ENCODE results near the gene C16orf92.

The C16orf92 gene

DNA sequence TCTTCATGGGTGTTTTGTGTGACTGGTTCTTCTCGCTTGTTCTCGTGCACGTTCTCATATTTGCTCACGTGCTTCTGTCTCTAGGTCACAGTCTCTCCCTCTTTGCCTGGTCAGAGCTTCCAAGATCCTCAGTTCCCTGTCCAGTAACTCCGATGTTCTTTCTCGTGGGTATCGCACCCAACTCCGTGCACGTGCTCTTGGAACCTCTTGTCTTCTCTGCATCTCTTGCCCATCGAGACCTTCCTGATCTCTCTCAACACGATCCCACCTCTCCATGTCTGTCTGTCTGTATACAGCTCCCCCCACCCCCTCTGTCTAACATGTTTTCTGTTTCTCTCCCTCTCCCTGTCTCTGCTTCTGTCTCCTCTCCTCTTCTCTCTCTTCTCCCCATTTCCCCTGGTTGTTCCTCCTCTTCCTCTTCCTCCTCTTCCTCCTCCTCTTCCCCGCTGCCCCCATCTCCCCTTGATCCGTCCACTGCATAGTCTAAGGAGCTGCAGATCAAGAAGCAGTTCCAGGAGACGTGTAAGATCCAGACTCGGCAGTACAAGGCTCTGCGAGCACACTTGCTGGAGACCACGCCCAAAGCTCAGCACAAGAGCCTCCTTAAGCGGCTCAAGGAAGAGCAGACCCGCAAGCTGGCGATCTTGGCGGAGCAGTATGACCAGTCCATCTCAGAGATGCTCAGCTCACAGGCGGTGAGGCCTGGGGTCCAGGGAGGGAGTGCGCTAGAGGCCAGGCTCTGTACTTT, 33.7 kb upstream of the C16orf92 start:
- no peak for DNase-seq (ENCODE audit: low spot score)

DNA sequence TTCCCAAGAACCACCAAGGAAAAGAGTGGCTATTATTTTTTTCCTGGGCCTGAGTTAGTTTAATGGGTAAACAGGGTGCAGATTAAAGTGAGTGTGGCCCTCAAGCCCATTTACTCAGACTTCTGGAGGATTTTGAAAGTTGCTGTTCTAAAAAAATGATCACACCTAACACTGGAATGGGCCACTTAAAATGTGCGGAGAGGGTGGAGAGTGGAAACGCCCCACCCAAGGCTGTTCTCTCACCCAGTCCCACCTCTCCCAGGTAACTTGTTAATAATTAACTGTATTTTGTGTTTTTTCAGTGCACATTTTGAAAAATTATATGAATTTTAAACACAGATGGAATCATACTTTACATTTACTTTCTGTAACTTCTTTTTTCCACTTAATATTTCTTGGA, 33.0 kb upstream of the C16orf92 start:
- no peak for DNase-seq (ENCODE audit: low spot score)

DNA sequence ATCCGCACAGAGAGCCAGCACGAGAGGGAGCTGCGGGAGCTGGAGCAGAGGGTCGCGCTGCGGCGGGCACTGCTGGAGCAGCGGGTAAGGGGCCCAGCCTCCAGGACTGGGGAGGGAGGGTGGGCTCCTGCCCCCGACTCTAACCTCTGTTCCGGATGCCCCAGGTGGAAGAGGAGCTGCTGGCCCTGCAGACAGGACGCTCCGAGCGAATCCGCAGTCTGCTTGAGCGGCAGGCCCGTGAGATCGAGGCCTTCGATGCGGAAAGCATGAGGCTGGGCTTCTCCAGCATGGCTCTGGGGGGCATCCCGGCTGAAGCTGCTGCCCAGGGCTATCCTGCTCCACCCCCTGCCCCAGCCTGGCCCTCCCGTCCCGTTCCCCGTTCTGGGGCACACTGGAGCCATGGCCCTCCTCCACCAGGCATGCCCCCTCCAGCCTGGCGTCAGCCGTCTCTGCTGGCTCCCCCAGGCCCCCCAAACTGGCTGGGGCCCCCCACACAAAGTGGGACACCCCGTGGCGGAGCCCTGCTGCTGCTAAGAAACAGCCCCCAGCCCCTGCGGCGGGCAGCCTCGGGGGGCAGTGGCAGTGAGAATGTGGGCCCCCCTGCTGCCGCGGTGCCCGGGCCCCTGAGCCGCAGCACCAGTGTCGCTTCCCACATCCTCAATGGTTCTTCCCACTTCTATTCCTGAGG, 32.0 kb upstream of the C16orf92 start:
- DNase-seq (ENCODE audit: low spot score) = no peak

DNA sequence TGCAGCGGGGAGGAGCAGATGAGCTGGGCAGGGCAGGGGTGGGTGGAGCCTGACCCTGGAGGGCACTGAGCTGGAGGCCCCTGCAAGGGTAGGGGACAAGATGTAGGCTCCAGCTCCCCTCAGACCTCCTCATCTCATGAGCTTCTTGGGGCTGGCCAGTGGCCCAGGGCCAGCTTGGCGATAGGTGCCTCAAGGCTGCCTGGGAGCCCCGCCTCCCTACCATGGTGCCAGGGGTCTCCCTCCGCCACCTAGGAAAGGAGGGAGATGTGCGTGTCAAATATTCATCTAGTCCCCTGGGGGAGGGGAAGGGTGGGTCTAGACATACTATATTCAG, 31.5 kb upstream of the C16orf92 start:
- DNase-seq (ENCODE audit: low spot score) = no peak

DNA sequence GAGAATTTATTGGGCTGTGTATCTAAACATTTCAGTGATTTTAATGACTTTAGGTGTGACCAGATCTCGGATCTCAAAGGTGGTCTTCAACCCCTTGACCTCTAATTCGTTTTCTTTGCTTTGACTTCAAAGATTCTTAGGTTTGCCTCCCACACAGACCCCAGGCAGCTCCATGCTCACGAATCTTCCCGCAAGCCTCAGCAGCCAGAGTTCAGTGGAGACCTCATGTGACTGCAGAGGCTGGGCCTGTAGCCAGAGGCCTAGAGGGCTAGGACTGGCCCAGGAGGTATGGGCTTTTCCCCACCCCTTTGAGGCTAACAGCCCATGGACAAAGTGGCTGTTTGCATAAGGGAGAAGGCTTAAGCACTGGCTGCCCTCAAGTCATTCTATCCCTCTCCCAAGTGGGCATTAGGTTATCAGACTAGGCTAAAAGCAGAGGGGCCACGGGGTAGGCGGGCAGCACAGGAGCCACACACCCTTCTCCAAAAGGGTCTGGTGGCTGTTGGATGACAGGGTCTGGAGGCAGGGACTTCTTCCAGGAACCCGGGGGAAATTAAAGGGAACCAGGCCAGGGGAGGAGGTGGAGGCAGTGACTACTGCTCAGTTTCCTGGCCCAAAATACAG, 30.5 kb upstream of the C16orf92 start:
- DNase-seq (ENCODE audit: low spot score) = no peak

DNA sequence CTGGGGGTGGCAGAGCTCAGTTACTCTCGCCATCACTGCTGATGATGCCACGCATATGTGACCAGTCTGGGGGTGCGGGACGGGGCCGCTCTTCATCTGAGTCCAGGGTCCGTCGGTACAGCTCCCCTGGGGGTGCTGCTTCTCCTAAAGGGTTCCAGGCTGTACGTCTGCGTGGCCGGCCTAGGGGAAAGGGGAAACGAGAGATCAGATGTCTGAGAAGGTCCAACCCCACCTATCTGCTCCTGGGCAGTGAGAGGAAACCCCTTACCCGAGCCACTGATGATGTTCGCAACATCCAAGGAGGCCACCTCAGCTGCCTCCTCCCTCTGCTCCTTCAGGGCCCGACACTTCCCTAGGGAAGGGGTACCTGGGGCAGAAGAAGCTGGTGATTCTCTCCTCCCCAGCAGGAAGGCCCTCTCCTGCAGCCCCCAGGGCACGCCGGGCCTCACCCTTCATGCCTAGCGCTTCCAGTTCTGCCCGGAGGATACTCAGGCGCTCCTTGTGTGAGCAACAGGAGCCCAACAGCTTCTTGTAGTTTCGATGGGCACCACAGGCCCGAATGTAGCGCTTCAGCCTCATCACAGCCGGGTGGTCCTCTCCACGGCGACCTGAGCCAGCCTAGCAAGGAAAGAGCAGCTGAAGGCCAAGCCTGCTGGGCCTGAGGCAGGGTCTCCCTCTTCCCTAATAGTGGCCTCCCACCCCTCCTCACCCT, 29.7 kb upstream of the C16orf92 start:
- no peak for DNase-seq (ENCODE audit: low spot score)

DNA sequence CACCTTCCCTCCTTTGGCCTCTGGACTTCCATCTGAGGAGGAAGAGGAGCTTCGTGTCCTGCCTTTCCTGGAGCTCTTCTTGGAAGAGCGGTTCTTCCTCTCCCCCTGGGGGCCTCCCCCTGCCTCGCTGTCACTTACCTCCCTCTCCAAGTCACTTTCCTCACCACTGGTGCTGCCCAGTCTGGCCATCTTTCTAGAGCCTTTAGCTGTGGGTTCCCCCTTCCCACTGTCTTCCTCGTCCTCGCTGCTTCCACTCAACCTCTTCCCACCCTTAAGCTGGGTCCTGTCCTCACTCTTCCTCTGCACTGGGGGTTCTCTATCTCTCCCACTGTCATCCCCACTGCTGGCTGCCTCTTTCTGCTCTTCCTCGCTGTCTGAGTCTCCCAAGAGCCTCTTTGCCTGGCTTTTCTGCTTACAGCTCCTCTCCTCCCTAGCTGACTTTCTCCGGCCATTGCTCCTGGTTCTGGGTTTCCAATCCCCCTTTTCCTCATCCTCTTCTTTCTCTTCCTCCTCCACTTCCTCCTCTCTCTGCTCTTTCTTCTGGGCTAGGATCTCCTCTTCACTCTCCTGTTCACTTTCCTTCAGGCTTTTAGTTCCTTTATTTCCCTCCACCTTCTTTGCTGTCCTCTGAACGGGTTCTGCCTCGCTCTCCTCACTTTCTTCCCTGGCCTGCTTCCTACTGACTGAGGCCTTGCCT, 28.9 kb upstream of the C16orf92 start:
- no peak for DNase-seq (ENCODE audit: low spot score)

DNA sequence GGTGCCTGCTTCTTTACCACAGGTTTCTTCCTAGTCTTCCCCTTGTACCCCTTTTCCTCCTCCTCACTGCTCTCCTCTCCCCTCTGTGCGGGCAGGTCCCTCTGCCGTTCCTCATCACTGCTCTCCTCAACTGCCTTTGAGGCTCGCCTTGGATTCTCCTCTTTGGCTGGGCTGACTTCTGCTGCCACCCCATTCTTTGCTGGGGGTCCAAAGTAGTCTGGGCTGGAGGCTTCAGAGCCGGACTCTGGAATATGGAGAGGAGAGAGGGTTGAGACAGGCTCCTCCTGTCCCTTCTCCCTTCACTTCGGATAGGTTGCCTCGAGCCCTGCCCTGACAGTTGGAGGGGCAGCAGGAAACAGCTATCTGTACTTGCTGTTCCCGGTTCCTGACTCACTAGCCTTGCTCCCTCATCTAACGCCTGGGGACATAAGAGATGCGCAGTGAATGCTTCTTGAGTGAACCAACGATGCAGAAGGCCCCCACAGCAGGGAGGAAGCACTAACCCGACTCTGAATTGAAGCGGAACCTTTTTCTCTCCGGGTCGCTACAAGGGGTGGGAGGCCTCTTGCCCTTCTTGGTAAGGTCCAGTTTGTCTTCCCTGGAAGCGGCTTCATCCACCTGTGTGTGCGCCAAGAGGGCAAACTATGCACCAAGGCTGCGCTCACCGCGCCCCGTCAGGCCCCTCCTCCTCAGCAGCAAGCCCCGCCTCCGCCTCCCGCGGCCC, 28.2 kb upstream of the C16orf92 start:
- DNase-seq (ENCODE audit: low spot score) = peak; percentile 37

DNA sequence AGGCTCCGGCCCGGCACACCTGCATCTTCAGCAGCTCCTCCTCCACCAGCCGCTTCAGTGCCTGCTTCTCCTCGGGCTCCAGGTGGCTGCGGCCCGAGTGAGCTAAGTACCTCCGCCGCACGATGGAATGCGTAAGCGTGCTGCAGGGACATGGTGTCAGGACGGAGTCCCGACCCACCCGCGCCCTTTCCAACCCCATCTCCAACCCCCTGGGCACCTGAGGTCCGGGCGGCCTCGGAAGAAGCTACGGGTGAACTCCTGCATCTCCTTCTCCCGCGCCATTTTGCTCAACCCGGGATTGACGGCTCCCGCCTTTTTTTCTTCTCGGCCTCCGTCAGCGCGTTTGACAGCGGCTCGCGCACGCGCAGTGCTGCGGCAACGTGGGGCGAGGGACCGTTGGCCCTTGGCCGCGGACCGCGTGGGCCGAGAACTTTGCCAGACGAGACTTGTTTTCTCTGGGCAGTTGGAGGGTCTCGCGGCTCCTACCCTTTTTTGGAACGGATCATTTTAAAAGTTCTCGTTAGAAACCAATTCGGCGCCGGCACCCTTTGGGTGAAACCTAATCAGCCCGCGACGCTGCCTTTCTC, 27.6 kb upstream of the C16orf92 start, which contains the start of gene HIRIP3:
TSS of gene HIRIP3 (minus strand) at position 294 of the 587 bp plus-strand sequence. CDS start at position 282, 12 bp downstream.
- peak; percentile 80 for DNase-seq (ENCODE audit: low spot score)

DNA sequence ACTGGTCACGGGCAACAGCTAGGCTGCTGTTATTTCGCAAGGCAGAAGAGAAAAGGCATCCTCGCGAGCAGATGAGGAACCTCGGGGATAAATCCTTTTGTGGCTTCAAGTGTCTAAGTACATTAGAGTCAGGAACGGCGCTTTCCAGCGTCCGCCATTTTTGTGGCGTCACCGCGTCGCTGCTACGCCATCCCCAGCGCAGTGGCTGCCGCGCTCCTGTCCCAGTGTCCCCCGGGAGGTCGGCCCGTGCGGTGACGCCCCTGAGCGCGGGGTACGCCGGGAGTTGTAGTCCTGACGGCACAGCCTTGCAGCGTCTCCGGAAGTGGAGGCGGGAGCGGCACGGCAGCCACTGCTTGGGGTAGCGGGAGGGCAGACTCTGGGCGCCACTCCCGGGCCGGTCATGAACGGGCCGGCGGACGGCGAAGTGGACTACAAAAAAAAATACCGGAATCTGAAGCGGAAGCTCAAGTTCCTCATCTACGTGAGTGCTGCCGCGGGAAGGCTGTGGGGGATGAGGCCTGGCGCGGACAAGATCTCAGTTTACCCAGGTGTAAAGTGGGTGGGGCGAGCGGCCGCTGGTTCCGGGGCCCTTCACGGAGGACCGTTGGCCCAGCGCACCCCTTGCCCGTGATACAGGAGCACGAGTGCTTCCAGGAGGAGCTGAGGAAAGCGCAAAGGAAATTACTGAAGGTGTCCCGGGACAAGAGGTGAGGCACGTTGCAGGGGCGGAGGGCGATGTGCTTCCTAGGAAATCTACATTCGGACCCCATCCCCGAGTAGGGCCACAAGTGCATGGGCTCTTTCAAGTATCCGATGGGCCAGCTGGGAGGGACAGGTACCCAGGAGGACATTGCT, 26.9 kb upstream of the C16orf92 start, which contains the start of gene INO80E:
TSS of gene INO80E (plus strand) at position 331 of the 855 bp plus-strand sequence. CDS start at position 401, 70 bp downstream.
- DNase-seq (ENCODE audit: low spot score) = peak; percentile 96

DNA sequence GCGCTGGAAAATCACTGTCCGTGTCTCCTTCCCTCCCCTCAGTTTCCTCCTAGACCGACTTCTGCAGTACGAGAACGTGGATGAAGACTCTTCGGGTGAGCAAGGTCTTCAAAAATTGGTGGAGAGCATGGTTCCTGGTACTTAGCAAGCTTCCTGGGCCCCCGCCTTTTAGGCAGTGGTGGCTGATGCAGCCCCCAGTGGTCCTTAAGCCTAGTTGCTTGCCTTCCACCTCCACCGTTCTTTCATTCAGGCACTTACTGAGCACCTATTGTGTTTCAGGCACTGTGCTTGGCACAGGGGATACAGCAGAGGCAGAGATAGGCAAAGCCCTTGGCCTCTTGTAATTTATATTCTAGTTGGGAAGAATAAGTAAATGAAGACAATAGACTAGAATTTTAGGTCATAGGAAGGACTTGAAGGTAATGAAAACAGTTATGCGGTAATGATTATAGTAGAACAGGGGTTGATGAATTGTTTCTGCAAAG, 26.2 kb upstream of the C16orf92 start:
- DNase-seq (ENCODE audit: low spot score) = no peak

DNA sequence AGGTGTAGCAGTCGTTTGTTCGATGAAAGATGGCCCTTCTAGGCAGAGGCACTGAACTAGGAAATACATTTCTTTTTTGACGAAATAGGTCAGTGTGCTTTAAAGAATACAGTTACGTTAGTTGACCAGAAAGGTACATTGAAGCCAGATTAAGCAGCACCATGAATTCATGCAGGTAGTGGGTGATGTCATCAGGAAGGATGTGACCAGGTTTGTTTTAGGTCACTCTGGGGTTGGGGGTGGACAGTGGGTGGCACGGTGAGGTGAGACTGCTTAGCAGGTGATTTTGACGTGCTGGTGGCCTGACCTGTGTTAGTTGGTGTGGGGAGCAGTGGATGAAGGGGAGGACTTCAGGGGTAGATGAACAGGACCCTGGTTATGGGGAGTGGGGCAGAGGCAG, 23.4 kb upstream of the C16orf92 start:
- DNase-seq (ENCODE audit: low spot score) = no peak

DNA sequence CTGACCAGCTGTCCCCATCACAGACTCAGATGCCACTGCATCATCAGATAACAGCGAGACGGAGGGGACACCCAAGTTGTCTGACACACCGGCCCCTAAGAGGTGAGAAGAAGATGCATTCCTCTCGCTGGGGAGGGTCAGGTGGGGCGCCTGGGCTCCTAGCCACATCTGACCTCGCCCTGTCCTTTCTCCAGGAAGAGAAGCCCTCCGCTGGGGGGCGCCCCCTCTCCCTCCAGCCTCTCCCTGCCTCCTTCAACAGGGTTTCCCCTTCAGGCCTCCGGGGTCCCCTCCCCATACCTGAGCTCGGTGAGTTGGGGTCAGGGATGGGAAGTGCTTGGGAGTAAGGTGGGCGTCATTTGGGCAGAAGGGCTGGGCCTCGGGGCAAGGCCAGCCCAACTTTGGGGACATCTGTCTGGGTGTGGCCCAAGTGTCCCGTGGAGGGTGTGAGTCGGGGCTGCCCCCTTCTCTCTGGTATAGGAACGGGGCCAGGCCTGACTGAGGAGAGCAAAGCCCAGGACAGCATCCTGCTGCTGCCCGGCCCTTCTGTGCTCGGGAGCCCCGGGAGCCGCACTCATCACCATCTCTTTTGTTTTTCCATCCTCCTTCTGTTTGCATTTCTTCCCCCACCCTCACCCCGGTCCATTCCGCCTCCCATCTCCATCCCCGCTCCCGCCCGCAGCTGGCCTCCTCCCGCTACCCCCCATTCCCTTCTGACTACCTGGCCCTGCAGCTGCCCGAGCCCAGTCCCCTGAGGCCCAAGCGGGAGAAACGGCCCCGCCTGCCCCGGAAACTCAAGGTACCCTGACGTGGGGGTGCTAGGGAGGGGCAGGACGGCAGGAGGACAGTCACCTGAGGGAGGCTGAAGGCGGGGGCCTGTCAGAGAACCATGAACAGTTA, 22.0 kb upstream of the C16orf92 start:
- DNase-seq (ENCODE audit: low spot score) = no peak

DNA sequence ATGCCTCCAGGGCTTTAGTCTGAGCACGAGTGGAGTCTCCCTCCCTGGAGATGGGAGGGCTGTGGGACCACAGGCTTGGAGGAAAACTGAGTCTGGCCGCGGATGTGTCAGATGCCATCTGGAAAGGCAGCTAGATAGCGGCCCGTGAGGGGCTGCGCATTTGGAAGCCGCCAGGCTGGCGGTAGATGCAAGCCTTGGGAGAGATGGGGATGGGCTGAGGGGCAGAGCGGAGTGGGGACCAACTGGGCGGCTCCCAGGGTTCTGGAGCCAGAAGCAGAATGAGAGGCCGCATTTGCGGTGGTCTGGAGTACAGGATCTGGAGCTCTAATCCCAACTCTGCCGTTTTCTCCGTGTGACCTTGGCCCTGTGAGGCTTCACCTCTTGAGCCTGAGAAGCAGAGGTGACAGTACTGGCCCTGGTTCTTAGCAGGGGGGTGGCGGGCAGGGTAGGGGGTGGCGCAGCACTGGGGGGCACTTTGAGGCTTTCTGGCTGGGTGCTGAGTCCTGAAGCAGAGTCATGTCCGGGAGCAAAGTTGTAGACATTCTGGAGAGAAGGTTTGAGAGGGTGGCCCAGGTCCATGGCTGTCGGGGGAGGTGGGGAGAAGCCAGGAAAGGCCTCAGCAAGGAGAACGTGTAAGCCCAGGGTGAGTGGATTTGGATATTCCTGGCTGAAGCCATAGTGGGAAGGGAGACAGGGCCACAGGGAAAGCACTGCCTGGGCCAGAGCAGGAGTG, 20.2 kb upstream of the C16orf92 start:
- no peak for DNase-seq (ENCODE audit: low spot score)

DNA sequence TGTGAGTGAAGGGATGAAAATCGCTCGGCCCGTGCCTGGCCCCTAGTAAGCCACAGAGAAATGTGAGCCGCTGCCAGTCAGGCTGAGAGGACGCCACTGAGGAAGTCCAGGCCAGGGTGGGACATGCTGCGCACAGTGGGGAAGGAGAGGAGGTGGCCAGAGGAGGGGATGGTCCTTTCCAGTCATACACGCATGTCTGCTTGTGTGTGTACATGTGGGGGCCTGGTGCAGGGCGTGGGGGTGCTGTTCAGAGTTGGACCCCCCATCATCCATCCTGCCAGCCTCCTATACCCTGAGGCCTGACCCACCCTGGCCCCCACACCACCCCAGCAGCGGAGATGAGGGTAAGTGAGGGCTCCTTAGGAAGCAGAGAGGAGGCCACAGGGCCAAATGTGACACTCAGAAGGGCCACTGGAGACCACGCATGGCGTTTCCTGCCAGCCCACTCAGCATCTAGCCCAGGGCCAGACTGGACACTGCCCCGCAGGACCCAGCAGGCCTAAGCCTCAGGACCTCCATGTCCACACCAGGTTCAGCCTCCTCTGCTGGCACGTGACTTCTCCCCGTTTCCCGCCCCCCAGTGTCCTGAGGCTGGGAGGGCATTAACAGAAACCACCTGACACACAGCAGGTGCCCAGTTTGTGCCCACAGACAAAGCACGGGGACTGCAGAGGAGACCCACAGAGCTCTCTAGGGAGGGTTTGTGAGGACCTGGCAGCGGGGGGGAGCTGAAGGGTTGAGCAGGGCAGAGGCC, 19.2 kb upstream of the C16orf92 start:
- no peak for DNase-seq (ENCODE audit: low spot score)

DNA sequence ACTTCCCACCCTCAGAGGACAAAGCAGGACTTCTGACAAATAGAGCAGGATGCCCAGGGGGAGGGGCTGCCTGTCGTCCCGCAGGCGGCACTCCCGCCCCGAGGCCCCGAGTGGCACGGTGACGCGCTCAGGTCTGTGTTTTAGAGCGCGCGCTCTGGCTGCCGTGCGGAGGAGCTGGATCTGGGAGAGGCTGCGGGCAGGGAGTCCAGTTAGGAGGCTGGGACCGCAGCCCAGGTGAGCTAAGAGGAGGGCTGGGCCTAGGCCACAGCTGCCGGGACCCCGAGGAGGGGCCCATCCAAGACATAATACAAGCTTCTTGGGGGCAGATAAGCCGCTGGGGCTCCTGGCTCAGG, 18.6 kb upstream of the C16orf92 start:
- DNase-seq (ENCODE audit: low spot score) = no peak

DNA sequence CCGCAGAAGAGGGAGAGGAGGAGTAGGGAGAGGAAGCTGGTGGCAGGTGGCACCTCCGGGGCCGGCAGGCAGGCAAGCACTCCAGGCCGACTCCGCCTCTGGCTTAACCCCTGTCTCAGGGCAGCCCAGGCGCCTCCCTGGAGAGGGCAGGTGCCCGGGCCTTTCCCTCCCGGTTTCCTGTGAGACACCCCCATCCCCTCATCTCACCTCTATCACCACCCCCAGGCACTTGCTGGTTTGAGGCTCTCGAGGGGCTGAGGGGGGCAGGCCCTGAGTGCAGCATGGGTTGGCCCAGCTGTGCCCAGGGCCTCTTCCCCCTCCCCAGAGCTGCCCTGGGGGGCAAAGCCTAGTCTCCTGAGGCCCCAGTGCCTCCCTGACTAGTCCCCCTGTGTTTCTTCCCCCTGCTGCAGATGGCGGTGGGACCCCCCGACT, 18.2 kb upstream of the C16orf92 start:
- no peak for DNase-seq (ENCODE audit: low spot score)

All from pons (tissue), 1 donor.